ENCODE measurements around the gene SGSH.
"Not testable (repeated sequence)": the region's sequence is repeated elsewhere in the genome, so short reads cannot be mapped to it uniquely, and the experiment has no call there.

The SGSH gene

GRCh38 chr17:80261159-80261894, 41.2 kb upstream of the SGSH start:
- peaks cover 9% of the 10 kb centered on the region; the same call in 1 of the 2 replicates for H3K36me3 ChIP-seq (ENCODE audit: insufficient read depth, low read depth, low read length)
- H3K4me1 ChIP-seq (ENCODE audit: insufficient read depth, low read length) = peaks cover 19% of the 10 kb centered on the region
- H3K4me3 ChIP-seq (ENCODE audit: low read length) = peak overlapping the region; percentile 91
- H3K27me3 ChIP-seq (ENCODE audit: insufficient read depth, low read length) = no peaks in the 10 kb centered on the region
- H3K9me3 ChIP-seq (ENCODE audit: insufficient read depth, low read depth, low read length) = no peaks in the 10 kb centered on the region
- peak overlapping the region; percentile 96 for H3K9ac ChIP-seq (ENCODE audit: low read depth, low read length)
- peak overlapping the region; percentile 79 for H3K27ac ChIP-seq (ENCODE audit: low read length)

- Histone ChIP-seq H3K4me1 (ENCODE audit: insufficient read depth, low read length) (peaks cover 19% of the 10 kb centered on the region), H3K27ac (ENCODE audit: low read length) (peak within 1 kb of the TSS; percentile 79), H3K36me3 (ENCODE audit: insufficient read depth, low read depth, low read length) (peaks cover 6% of the 10 kb centered on the region; the same call in 1 of the 2 replicates), H3K4me3 (ENCODE audit: low read length) (peak within 1 kb of the TSS; percentile 91), H3K9ac (ENCODE audit: low read depth, low read length) (peak within 1 kb of the TSS; percentile 96), H3K9me3 (ENCODE audit: insufficient read depth, low read depth, low read length) (no peaks in the 10 kb centered on the region), H3K27me3 (ENCODE audit: insufficient read depth, low read length) (no peaks in the 10 kb centered on the region)
Measured at GRCh38 chr17:80260791-80261158, 40.6 kb upstream of the SGSH start, which contains the start of gene RNF213. Gene RNF213 (plus strand): TSS chr17:80260852. CDS start chr17:80263682, 2,830 bp downstream.

- Histone ChIP-seq H3K4me1 (ENCODE audit: insufficient read depth, low read length) (peaks cover 19% of the 10 kb centered on the region), H3K9ac (ENCODE audit: low read depth, low read length) (peak overlapping the region; percentile 51; the same call in 1 of the 2 replicates), H3K27me3 (ENCODE audit: insufficient read depth, low read length) (no peaks in the 10 kb centered on the region), H3K4me3 (ENCODE audit: low read length) (peak overlapping the region; percentile 61), H3K9me3 (ENCODE audit: insufficient read depth, low read depth, low read length) (no peaks in the 10 kb centered on the region), H3K36me3 (ENCODE audit: insufficient read depth, low read depth, low read length) (no peaks in the 10 kb centered on the region), H3K27ac (ENCODE audit: low read length) (no peak overlapping the region)
Measured at GRCh38 chr17:80260069-80260535, 40.0 kb upstream of the SGSH start.

- no peaks in the 10 kb centered on the region for H3K9me3 ChIP-seq (ENCODE audit: insufficient read depth, low read depth, low read length)
- no peaks in the 10 kb centered on the region for H3K27me3 ChIP-seq (ENCODE audit: insufficient read depth, low read length)
- no peaks in the 10 kb centered on the region for H3K36me3 ChIP-seq (ENCODE audit: insufficient read depth, low read depth, low read length)
- peak overlapping the region; percentile 61 for H3K4me3 ChIP-seq (ENCODE audit: low read length)
- H3K27ac ChIP-seq (ENCODE audit: low read length) = no peak overlapping the region
- H3K4me1 ChIP-seq (ENCODE audit: insufficient read depth, low read length) = peaks cover 19% of the 10 kb centered on the region
- H3K9ac ChIP-seq (ENCODE audit: low read depth, low read length) = peak overlapping the region; percentile 51; the same call in 1 of the 2 replicates
Measured at GRCh38 chr17:80259457-80260068, 39.4 kb upstream of the SGSH start.

GRCh38 chr17:80258296-80258695, 38.2 kb upstream of the SGSH start:
- H3K4me3 ChIP-seq (ENCODE audit: low read length) = not testable (repeated sequence)

GRCh38 chr17:80257716-80258213, 37.6 kb upstream of the SGSH start:
- Histone ChIP-seq H3K27ac (ENCODE audit: low read length) (no peak overlapping the region), H3K4me3 (ENCODE audit: low read length) (no peak overlapping the region), H3K36me3 (ENCODE audit: insufficient read depth, low read depth, low read length) (0 out of 2 replicates have a peak, but pooled peaks cover under 1% of the 10 kb centered on the region), H3K27me3 (ENCODE audit: insufficient read depth, low read length) (no peaks in the 10 kb centered on the region), H3K4me1 (ENCODE audit: insufficient read depth, low read length) (peaks cover 16% of the 10 kb centered on the region), H3K9ac (ENCODE audit: low read depth, low read length) (no peak overlapping the region), H3K9me3 (ENCODE audit: insufficient read depth, low read depth, low read length) (no peaks in the 10 kb centered on the region)

More at GRCh38 chr17:80258296-80258695, 38.2 kb upstream of the SGSH start:
- not testable (repeated sequence) for H3K36me3 ChIP-seq (ENCODE audit: insufficient read depth, low read depth, low read length); H3K9ac ChIP-seq (ENCODE audit: low read depth, low read length); H3K27ac ChIP-seq (ENCODE audit: low read length); H3K9me3 ChIP-seq (ENCODE audit: insufficient read depth, low read depth, low read length); H3K27me3 ChIP-seq (ENCODE audit: insufficient read depth, low read length)
- peaks cover 16% of the 10 kb centered on the region for H3K4me1 ChIP-seq (ENCODE audit: insufficient read depth, low read length)

GRCh38 chr17:80256034-80256350, 35.9 kb upstream of the SGSH start:
- no peaks in the 10 kb centered on the region for H3K9me3 ChIP-seq (ENCODE audit: insufficient read depth, low read depth, low read length)
- H3K4me1 ChIP-seq (ENCODE audit: insufficient read depth, low read length) = 0 out of 2 replicates have a peak, but pooled peaks cover 7% of the 10 kb centered on the region
- H3K4me3 ChIP-seq (ENCODE audit: low read length) = no peak overlapping the region
- H3K27me3 ChIP-seq (ENCODE audit: insufficient read depth, low read length) = no peaks in the 10 kb centered on the region
- peaks cover 11% of the 10 kb centered on the region; the same call in 1 of the 2 replicates for H3K36me3 ChIP-seq (ENCODE audit: insufficient read depth, low read depth, low read length)
- H3K27ac ChIP-seq (ENCODE audit: low read length) = no peak overlapping the region
- no peak overlapping the region for H3K9ac ChIP-seq (ENCODE audit: low read depth, low read length)

- Histone ChIP-seq H3K36me3 (ENCODE audit: insufficient read depth, low read depth, low read length) (peaks cover 11% of the 10 kb centered on the region; the same call in 1 of the 2 replicates), H3K27me3 (ENCODE audit: insufficient read depth, low read length) (no peaks in the 10 kb centered on the region), H3K4me1 (ENCODE audit: insufficient read depth, low read length) (0 out of 2 replicates have a peak, but pooled peaks cover 7% of the 10 kb centered on the region), H3K27ac (ENCODE audit: low read length) (no peak overlapping the region), H3K9me3 (ENCODE audit: insufficient read depth, low read depth, low read length) (no peaks in the 10 kb centered on the region), H3K9ac (ENCODE audit: low read depth, low read length) (no peak overlapping the region), H3K4me3 (ENCODE audit: low read length) (no peak overlapping the region)
Measured at GRCh38 chr17:80254396-80255251, 34.5 kb upstream of the SGSH start.

- no peaks in the 10 kb centered on the region for H3K9me3 ChIP-seq (ENCODE audit: insufficient read depth, low read depth, low read length)
- H3K9ac ChIP-seq (ENCODE audit: low read depth, low read length) = no peak overlapping the region
- H3K36me3 ChIP-seq (ENCODE audit: insufficient read depth, low read depth, low read length) = peaks cover 11% of the 10 kb centered on the region; the same call in 1 of the 2 replicates
- H3K4me3 ChIP-seq (ENCODE audit: low read length) = no peak overlapping the region
- no peak overlapping the region for H3K27ac ChIP-seq (ENCODE audit: low read length)
- H3K4me1 ChIP-seq (ENCODE audit: insufficient read depth, low read length) = 0 out of 2 replicates have a peak, but pooled peaks cover 7% of the 10 kb centered on the region
- no peaks in the 10 kb centered on the region for H3K27me3 ChIP-seq (ENCODE audit: insufficient read depth, low read length)
Measured at GRCh38 chr17:80253631-80254395, 33.7 kb upstream of the SGSH start.

GRCh38 chr17:80252871-80253270, 32.7 kb upstream of the SGSH start:
- no peak overlapping the region for H3K27ac ChIP-seq (ENCODE audit: low read length)
- no peak overlapping the region for H3K4me3 ChIP-seq (ENCODE audit: low read length)
- H3K9ac ChIP-seq (ENCODE audit: low read depth, low read length) = no peak overlapping the region
- 0 out of 2 replicates have a peak, but pooled peaks cover 6% of the 10 kb centered on the region for H3K4me1 ChIP-seq (ENCODE audit: insufficient read depth, low read length)
- no peaks in the 10 kb centered on the region for H3K27me3 ChIP-seq (ENCODE audit: insufficient read depth, low read length)
- peaks cover 11% of the 10 kb centered on the region; the same call in 1 of the 2 replicates for H3K36me3 ChIP-seq (ENCODE audit: insufficient read depth, low read depth, low read length)
- H3K9me3 ChIP-seq (ENCODE audit: insufficient read depth, low read depth, low read length) = no peaks in the 10 kb centered on the region
